PC-3 (cell line): ENCODE measurements around the gene ABCD3. TPM values are rescaled to one million over a fixed set of nuclear protein-coding genes. Genes with fewer than 3 reads are reported as not detected.

Experiments
- ATAC-seq: fragments of 200-7000 bp; cut with Tn5 transposase; 2 replicates; pipeline ENCODE4 v1.9.1; 2020; ENCODE audit warnings: mild to moderate bottlenecking, moderate library complexity
- BruUV-seq: library from RNA; stranded (reverse); fragments of 400-500 nt; replicated peaks from 2 replicates; lab custom pipeline; 2021; lab: Mats Ljungman, UMichigan
- CTCF ChIA-PET: fragments of 300-600 bp; sonication (Branson Sonifier 250); formaldehyde crosslinking; loops from one replicate; lab custom pipeline; 2022; ENCODE audit warnings: antibody characterized with exemption; lab: Charles Lee
- POLR2A ChIA-PET: fragments of 300-600 bp; sonication (Branson Sonifier 250); formaldehyde crosslinking; loops from one replicate; lab custom pipeline; 2022; ENCODE audit warnings: antibody characterized with exemption; ENCODE audit not compliant: unreplicated experiment; lab: Charles Lee
- DNase-seq: peaks from one replicate; pipeline ENCODE4 v3.0.0-alpha.2; 2015
- H2AFZ ChIP-seq: fragments of 300-600 bp; sonication (generic); 2 replicates; pipeline ENCODE4 v1.6.0; 2016; ENCODE audit warnings: antibody characterized with exemption, low read length
- H3F3A ChIP-seq: fragments of 300-600 bp; sonication (generic); one replicate; pipeline ENCODE4 v1.6.0; 2017; ENCODE audit warnings: antibody characterized with exemption, low read length, control low read depth, mild to moderate bottlenecking; ENCODE audit not compliant: unreplicated experiment
- H3K27ac ChIP-seq: fragments of 300-600 bp; sonication (generic); 2 replicates; pipeline ENCODE4 v1.5.1; 2016; ENCODE audit warnings: mild to moderate bottlenecking, low read length
- H3K27me3 ChIP-seq: fragments of 300-600 bp; sonication (generic); 2 replicates; pipeline ENCODE4 v1.6.1; 2016; ENCODE audit warnings: low read length, mixed read lengths
- H3K36me3 ChIP-seq: fragments of 300-600 bp; sonication (generic); 2 replicates; pipeline ENCODE4 v1.6.1; 2016; ENCODE audit warnings: low read depth, mixed run types, low read length, mixed read lengths
- H3K4me1 ChIP-seq: fragments of 300-600 bp; sonication (generic); 2 replicates; pipeline ENCODE4 v1.5.1; 2016; ENCODE audit warnings: low read length; ENCODE audit not compliant: insufficient read depth
- H3K4me2 ChIP-seq: fragments of 300-600 bp; sonication (generic); 2 replicates; pipeline ENCODE4 v1.6.0; 2016; ENCODE audit warnings: low read length
- H3K4me3 ChIP-seq: fragments of 300-600 bp; sonication (generic); 2 replicates; pipeline ENCODE4 v1.5.1; 2016; ENCODE audit warnings: mild to moderate bottlenecking, low read length, mixed read lengths
- H3K79me2 ChIP-seq: fragments of 300-600 bp; sonication (generic); 2 replicates; pipeline ENCODE4 v1.6.1; 2017; ENCODE audit warnings: low read length, mixed read lengths
- H3K9ac ChIP-seq: fragments of 300-600 bp; sonication (generic); 2 replicates; pipeline ENCODE4 v1.6.0; 2016; ENCODE audit warnings: mild to moderate bottlenecking, low read length
- H3K9me2 ChIP-seq: fragments of 300-600 bp; sonication (generic); replicated peaks from 2 replicates; pipeline ENCODE4 v1.6.1; 2016; ENCODE audit warnings: mixed run types, low read length, mixed read lengths
- H3K9me3 ChIP-seq: fragments of 300-600 bp; sonication (generic); 2 replicates; pipeline ENCODE4 v1.6.1; 2016; ENCODE audit warnings: low read length, mixed read lengths
- H4K20me1 ChIP-seq: fragments of 300-600 bp; sonication (generic); 2 replicates; pipeline ENCODE4 v1.6.1; 2016; ENCODE audit warnings: low read length, mixed read lengths
- CTCF ChIP-seq: fragments of 300-600 bp; sonication (generic); conservative IDR thresholded peaks from 2 replicates; pipeline ENCODE4 v1.5.1; 2017; ENCODE audit warnings: antibody characterized with exemption, low read depth, mild to moderate bottlenecking, low read length
- EZH2 ChIP-seq: fragments of 300-600 bp; sonication (generic); IDR thresholded peaks from one replicate; pipeline ENCODE4 v1.6.1; 2017; ENCODE audit warnings: antibody characterized with exemption, mild to moderate bottlenecking, low read length; ENCODE audit not compliant: unreplicated experiment
- EZH2phosphoT487 ChIP-seq: fragments of 300-600 bp; sonication (generic); IDR thresholded peaks from 2 replicates; pipeline ENCODE4 v1.6.1; 2018; ENCODE audit warnings: mild to moderate bottlenecking, antibody characterized with exemption, low read length, borderline replicate concordance
- intact Hi-C: fragments of 100-400 bp; cut with micrococcal nuclease; formaldehyde crosslinking; loops from 2 replicates; pipeline ENCODE4 v1.9.0; 2023
- total RNA-seq: library from RNA; depleted of rRNA; stranded (reverse); fragments of >200 nt; gene quantifications from 2 replicates; pipeline ENCODE4 v1.2.3, GENCODE V29; 2014

The ABCD3 gene
- total RNA-seq, 1 experiment from 2014 or later: 36.3 TPM

GRCh38 chr1:94433866-94434265 is 15.7 kb downstream of the ABCD3 start:
- peaks cover 74% of the 10 kb centered on the region for H3K79me2 ChIP-seq
- POLR2A ChIA-PET: no interaction called here

GRCh38 chr1:94434365-94435045 is 16.3 kb downstream of the ABCD3 start:
- Histone ChIP-seq H2AFZ (no peak overlapping the region), H3K36me3 (peaks cover 9% of the 10 kb centered on the region; the same call in 1 of the 2 replicates), H3K4me3 (no peak overlapping the region), H3F3A (no peaks in the 10 kb centered on the region), H3K9me3 (peaks cover 6% of the 10 kb centered on the region), H3K9me2 (no peaks in the 10 kb centered on the region), H3K27me3 (no peaks in the 10 kb centered on the region), H3K4me1 (no peaks in the 10 kb centered on the region), H4K20me1 (no peaks in the 10 kb centered on the region), H3K9ac (no peak overlapping the region), H3K27ac (no peak overlapping the region), H3K4me2 (no peak overlapping the region), H3K79me2 (peaks cover 72% of the 10 kb centered on the region)
- TF ChIP-seq CTCF (no peak), EZH2phosphoT487 (no peak), EZH2 (no peak)
- DNase-seq: no peak
- ChIA-PET CTCF (no interaction called here), POLR2A (no interaction called here)
- ATAC-seq: no peak
- intact Hi-C loops: no loop called here
- BruUV-seq: no TSS peak

More at GRCh38 chr1:94433866-94434265, 15.7 kb downstream of the ABCD3 start:
- no peaks in the 10 kb centered on the region for H3K4me1 ChIP-seq
- no peaks in the 10 kb centered on the region for H3K9me2 ChIP-seq
- no peak overlapping the region for H3K9ac ChIP-seq
- H3K36me3 ChIP-seq: peaks cover 9% of the 10 kb centered on the region; the same call in 1 of the 2 replicates
- H4K20me1 ChIP-seq: no peaks in the 10 kb centered on the region
- no peak overlapping the region for H3K4me3 ChIP-seq
- BruUV-seq: no TSS peak
- CTCF ChIA-PET: no interaction called here
- peaks cover 6% of the 10 kb centered on the region for H3K9me3 ChIP-seq
- H3K4me2 ChIP-seq: no peak overlapping the region
- no peak for DNase-seq
- no peaks in the 10 kb centered on the region for H3F3A ChIP-seq
- H2AFZ ChIP-seq: no peak overlapping the region
- intact Hi-C loops: no loop called here
- TF ChIP-seq EZH2 (no peak), CTCF (no peak), EZH2phosphoT487 (no peak)
- no peak for ATAC-seq
- no peaks in the 10 kb centered on the region for H3K27me3 ChIP-seq
- H3K27ac ChIP-seq: no peak overlapping the region

GRCh38 chr1:94438692-94439276 is 20.6 kb downstream of the ABCD3 start:
- peaks cover 75% of the 10 kb centered on the region for H3K79me2 ChIP-seq
- 0 out of 2 replicates have a peak, but pooled peaks cover 4% of the 10 kb centered on the region for H4K20me1 ChIP-seq
- no peak overlapping the region for H3K9ac ChIP-seq
- H2AFZ ChIP-seq: no peak overlapping the region
- ChIA-PET CTCF (no interaction called here), POLR2A (interaction anchor here (0.6 kb wide), 1 partner anchor 137 kb away, joined by 3 read pairs; no protein-coding TSS in a partner anchor)
- no peaks in the 10 kb centered on the region for H3K4me1 ChIP-seq
- H3K4me2 ChIP-seq: no peak overlapping the region
- H3K27me3 ChIP-seq: no peaks in the 10 kb centered on the region
- BruUV-seq: no TSS peak
- peaks cover 11% of the 10 kb centered on the region for H3K9me3 ChIP-seq
- H3K27ac ChIP-seq: no peak overlapping the region
- H3K4me3 ChIP-seq: no peak overlapping the region
- DNase-seq (no peak), ATAC-seq (no peak)
- no peak for TF ChIP-seq EZH2phosphoT487
- no peak for TF ChIP-seq EZH2
- no peak for TF ChIP-seq CTCF
- intact Hi-C loops: no loop called here
- peaks cover 9% of the 10 kb centered on the region; the same call in 1 of the 2 replicates for H3K36me3 ChIP-seq
- no peaks in the 10 kb centered on the region for H3K9me2 ChIP-seq
- H3F3A ChIP-seq: no peaks in the 10 kb centered on the region
